AG04449 (cell line): ENCODE results near the gene TMEM239.

ENCODE experiments used
- CTCF ChIA-PET: fragments of 350-600 bp; formaldehyde crosslinking; extraction: SDS; loops from one replicate; lab custom pipeline; 2021; ENCODE audit warnings: antibody characterized with exemption; lab: Yijun Ruan, JAX
- POLR2A ChIA-PET: fragments of 400-600, 350-600 bp; formaldehyde crosslinking; extraction: SDS; loops from one replicate; lab custom pipeline; 2020; ENCODE audit warnings: antibody characterized with exemption, inconsistent platforms; lab: Yijun Ruan, JAX
- DNase-seq: peaks from one replicate; pipeline ENCODE4 v3.0.0-alpha.2; 2010; ENCODE audit warnings: low read depth, low spot score
- H3K4me3 ChIP-seq: 2 replicates; pipeline ENCODE4 v1.5.1; 2011; ENCODE audit warnings: low read depth, mild to moderate bottlenecking, control low read depth, low read length
- CTCF ChIP-seq: IDR thresholded peaks from one replicate; pipeline ENCODE4 v1.5.1; 2011; ENCODE audit warnings: mild to moderate bottlenecking, moderate library complexity, low read length, control low read depth, inconsistent platforms; ENCODE audit not compliant: insufficient read depth; ENCODE audit errors: missing control alignments

The TMEM239 gene

GRCh38 chr20:2851086-2851485, 34.9 kb downstream of the TMEM239 start:
- no peak for DNase-seq
- TF ChIP-seq CTCF, result no peak
- POLR2A ChIA-PET, result no interaction called here
- CTCF ChIA-PET, result interaction anchor here (1.0 to 16.5 kb wide), 12 partner anchors 10 to 164 kb away, joined by 3 to 337 read pairs (median 8); partner anchors contain the start of genes PCED1A and VPS16
- no peak overlapping the region for H3K4me3 ChIP-seq

- H3K4me3 ChIP-seq, result no peak overlapping the region
- ChIA-PET POLR2A (interaction anchor here (0.6 to 0.8 kb wide), 2 partner anchors 18 to 147 kb away, joined by 3 read pairs; no protein-coding TSS in a partner anchor), CTCF (interaction anchor here (1.3 to 16.5 kb wide), 3 partner anchors 10 to 146 kb away, joined by 3 to 337 read pairs (median 6); no protein-coding TSS in a partner anchor)
These were observed 42.4 kb downstream of the TMEM239 start for GRCh38 chr20:2858591-2858990.

GRCh38 chr20:2859330-2860121, 43.4 kb downstream of the TMEM239 start:
- no peak for TF ChIP-seq CTCF
- ChIA-PET POLR2A (interaction anchor here (0.7 kb wide), 1 partner anchor 92 kb away, joined by 3 read pairs; no protein-coding TSS in a partner anchor), CTCF (interaction anchor here (1.1 to 16.5 kb wide), 3 partner anchors 8 to 145 kb away, joined by 3 to 337 read pairs (median 4); no protein-coding TSS in a partner anchor)
- no peak for DNase-seq
- H3K4me3 ChIP-seq, result no peak overlapping the region

More at GRCh38 chr20:2858591-2858990, 42.4 kb downstream of the TMEM239 start:
- no peak for TF ChIP-seq CTCF
- DNase-seq, result no peak

GRCh38 chr20:2864626-2865025, 48.5 kb downstream of the TMEM239 start:
- CTCF ChIA-PET, result interaction anchor here (1.8 to 2.3 kb wide), 2 partner anchors 13 to 136 kb away, joined by 4 to 10 read pairs; no protein-coding TSS in a partner anchor

GRCh38 chr20:2865101-2865500, 48.9 kb downstream of the TMEM239 start:
- DNase-seq, result no peak
- CTCF ChIA-PET, result interaction anchor here (1.8 to 2.3 kb wide), 2 partner anchors 13 to 136 kb away, joined by 4 to 10 read pairs; no protein-coding TSS in a partner anchor
- no peak for TF ChIP-seq CTCF
- no peak overlapping the region for H3K4me3 ChIP-seq
- POLR2A ChIA-PET, result no interaction called here

More at GRCh38 chr20:2864626-2865025, 48.5 kb downstream of the TMEM239 start:
- no peak overlapping the region for H3K4me3 ChIP-seq
- POLR2A ChIA-PET, result no interaction called here
- no peak for TF ChIP-seq CTCF
- DNase-seq, result no peak

- no peak for DNase-seq
- CTCF ChIA-PET, result interaction anchor here (1.8 to 2.3 kb wide), 2 partner anchors 14 to 135 kb away, joined by 4 to 10 read pairs; no protein-coding TSS in a partner anchor
- POLR2A ChIA-PET, result no interaction called here
These were observed 49.5 kb downstream of the TMEM239 start for GRCh38 chr20:2865630-2866029.

More at GRCh38 chr20:2865630-2866029, 49.5 kb downstream of the TMEM239 start:
- no peak overlapping the region for H3K4me3 ChIP-seq
- peak; percentile 2 for TF ChIP-seq CTCF
